Gastroesophageal sphincter (tissue), 3 donors: ENCODE data around the gene DST.

ENCODE experiments used
- CTCF ChIP-seq, 4 experiments: fragments of 200-600 bp in 2 of 4; fragments of 450-650 bp in 2 of 4; sonication (generic) in 1 of 4; IDR thresholded peaks; one replicate each; pipeline ENCODE4 v1.5.1; 2017 to 2019; ENCODE audit warnings: antibody characterized with exemption in 4 of 4, mild to moderate bottlenecking in 2 of 4, moderate library complexity in 2 of 4
- POLR2A ChIP-seq, 2 donors: fragments of 450-650 bp; IDR thresholded peaks; one replicate each; pipeline ENCODE4 v1.6.1; 2017; ENCODE audit warnings: antibody characterized with exemption in 2 of 2, mild to moderate bottlenecking in 2 of 2, moderate library complexity in 1 of 2

GRCh38 chr6:56644366-56644765 is 1.7 kb upstream of the DST start:
- no peak for TF ChIP-seq CTCF (IDR thresholded peaks at IDR 0.05)
- TF ChIP-seq POLR2A (IDR thresholded peaks at IDR 0.05) = no peak
